GM12878 (cell line): ENCODE data around the gene LARGE1. TPM values are rescaled to one million over a fixed set of nuclear protein-coding genes. Genes with fewer than 3 reads are reported as not detected.

Experiments
- ATAC-seq: fragments of 200-7000 bp; cut with Tn5 transposase; 3 replicates; pipeline ENCODE4 v1.9.1; 2020; ENCODE audit warnings: mild to moderate bottlenecking, moderate library complexity
- BruUV-seq: library from RNA; stranded (reverse); fragments of 400-500 nt; replicated peaks from 2 replicates; lab custom pipeline; 2021; lab: Mats Ljungman, UMichigan
- CTCF ChIA-PET: fragments of 300-600 bp; sonication (Branson Sonifier 250); formaldehyde crosslinking; extraction: SDS; loops from one replicate; lab custom pipeline; 2021; ENCODE audit warnings: inconsistent platforms; lab: Yijun Ruan, JAX
- POLR2A ChIA-PET: fragments of 350-600 bp; formaldehyde crosslinking; extraction: SDS; loops from one replicate; lab custom pipeline; 2021; ENCODE audit warnings: inconsistent platforms; lab: Charles Lee
- RAD21 ChIA-PET: fragments of 300-600 bp; sonication (Branson Sonifier 250); formaldehyde crosslinking; loops from one replicate; lab custom pipeline; 2023; ENCODE audit warnings: antibody characterized with exemption; ENCODE audit not compliant: unreplicated experiment; lab: Charles Lee
- SMC1A ChIA-PET: fragments of 300-600 bp; sonication (Branson Sonifier 250); formaldehyde crosslinking; loops from one replicate; lab custom pipeline; 2023; ENCODE audit not compliant: unreplicated experiment, uncharacterized antibody; lab: Charles Lee
- DNase-seq: peaks from one replicate; pipeline ENCODE4 v3.0.0-alpha.2; 2011; ENCODE audit warnings: low read depth, low spot score
- FAIRE-seq: peaks from 3 replicates; lab custom pipeline; 2011; peaks lifted over from hg19 to GRCh38; lab: Jason Lieb, UNC
- H2AFZ ChIP-seq: 2 replicates; pipeline ENCODE4 v1.6.0; 2011; ENCODE audit warnings: low read depth, low read length, control low read depth; ENCODE audit not compliant: control insufficient read depth
- H3K27ac ChIP-seq: 2 replicates; pipeline ENCODE4 v1.5.1; 2011; ENCODE audit warnings: control low read depth; ENCODE audit not compliant: control insufficient read depth, insufficient read depth
- H3K27me3 ChIP-seq, 2 experiments: replicated peaks in 1 of 2; 2 replicates each; pipeline versions ENCODE4 v1.6.0 to v1.6.1; 2011; ENCODE audit warnings: low read length in 1 of 2; ENCODE audit not compliant: control insufficient read depth in 2 of 2, insufficient read depth in 2 of 2
- H3K36me3 ChIP-seq, 2 experiments: 2 replicates each; pipeline ENCODE4 v1.5.1; 2011; ENCODE audit warnings: low read length in 1 of 2; ENCODE audit not compliant: control insufficient read depth in 2 of 2, insufficient read depth in 2 of 2
- H3K4me1 ChIP-seq: 2 replicates; pipeline ENCODE4 v1.6.1; 2011; ENCODE audit warnings: mild to moderate bottlenecking, low read length, moderate library complexity, mixed read lengths; ENCODE audit not compliant: control insufficient read depth, insufficient read depth
- H3K4me2 ChIP-seq: 2 replicates; pipeline ENCODE4 v1.6.0; 2011; ENCODE audit warnings: control low read depth; ENCODE audit not compliant: control insufficient read depth, insufficient read depth
- H3K4me3 ChIP-seq: fragments of 200-600 bp; sonication (generic); 2 replicates; pipeline ENCODE4 v1.5.1; 2016
- H3K79me2 ChIP-seq: 2 replicates; pipeline ENCODE4 v1.6.0; 2011; ENCODE audit warnings: low read length; ENCODE audit not compliant: control insufficient read depth, insufficient read depth
- H3K9ac ChIP-seq: 2 replicates; pipeline ENCODE4 v1.8.0; 2011; ENCODE audit warnings: low read length, control low read depth, mixed read lengths; ENCODE audit not compliant: control insufficient read depth, insufficient read depth
- H3K9me3 ChIP-seq: replicated peaks from 3 replicates; pipeline ENCODE4 v1.5.1; 2011; ENCODE audit warnings: mild to moderate bottlenecking, low read length; ENCODE audit not compliant: control insufficient read depth, insufficient read depth
- H4K20me1 ChIP-seq: 2 replicates; pipeline ENCODE4 v1.6.0; 2011; ENCODE audit not compliant: control insufficient read depth, insufficient read depth
- BCL3 ChIP-seq: IDR thresholded peaks from 2 replicates; pipeline ENCODE4 v1.6.1; 2011; ENCODE audit warnings: borderline replicate concordance, low read depth, mild to moderate bottlenecking, moderate library complexity, low read length; ENCODE audit not compliant: insufficient read depth, poor library complexity, severe bottlenecking
- BHLHE40 ChIP-seq, 2 experiments: fragments of 450-650 bp in 1 of 2; IDR thresholded peaks; 2 replicates each; pipeline ENCODE4 v1.6.1; 2011 to 2017; ENCODE audit warnings: low read depth in 2 of 2, borderline replicate concordance in 1 of 2, improper control_type of control experiment in 1 of 2, low read length in 1 of 2, mild to moderate bottlenecking in 1 of 2
- FOXK2 ChIP-seq: fragments of 450-650 bp; IDR thresholded peaks from 2 replicates; pipeline ENCODE4 v1.6.1; 2017; ENCODE audit warnings: mild to moderate bottlenecking, moderate library complexity
- HDAC6 ChIP-seq: fragments of 200-600 bp; sonication (generic); IDR thresholded peaks from one replicate; pipeline ENCODE4 v1.8.0; 2017; ENCODE audit warnings: antibody characterized with exemption; ENCODE audit not compliant: unreplicated experiment
- HDGF ChIP-seq: fragments of 450-650 bp; IDR thresholded peaks from 2 replicates; pipeline ENCODE4 v1.6.1; 2016; ENCODE audit warnings: antibody characterized with exemption
- SMC3 ChIP-seq: IDR thresholded peaks from 2 replicates; pipeline ENCODE4 v1.6.1; 2011; ENCODE audit warnings: low read length, improper control_type of control experiment, borderline replicate concordance
- SRF ChIP-seq, 2 experiments: IDR thresholded peaks; 2 replicates each; pipeline ENCODE4 v1.6.1; 2011; ENCODE audit warnings: low read depth in 2 of 2, low read length in 2 of 2, mild to moderate bottlenecking in 1 of 2, moderate library complexity in 1 of 2
- TAF1 ChIP-seq: IDR thresholded peaks from 2 replicates; pipeline ENCODE4 v1.6.1; 2011; ENCODE audit warnings: mild to moderate bottlenecking, low read depth, low read length, borderline replicate concordance
- TARDBP ChIP-seq: IDR thresholded peaks from 2 replicates; pipeline ENCODE4 v1.6.1; 2016; ENCODE audit warnings: borderline replicate concordance
- ZNF207 ChIP-seq: fragments of 450-650 bp; IDR thresholded peaks from 2 replicates; pipeline ENCODE4 v1.6.1; 2014; ENCODE audit warnings: antibody characterized with exemption, mild to moderate bottlenecking, borderline replicate concordance
- WGBS: methylation state at CpG from one replicate; pipeline ENCODE4 v1.1.6; 2016; ENCODE audit warnings: low lambda C conversion rate; ENCODE audit not compliant: insufficient replicate concordance, insufficient coverage; ENCODE audit errors: missing lambda C conversion rate; 5-methylcytosine and 5-hydroxymethylcytosine counted together
- in situ Hi-C: fragments of 300-500 bp; cut with MboI; formaldehyde crosslinking; loops from 9 replicates; pipeline ENCODE4 v1.14.3; 2018; ENCODE audit warnings: mixed read lengths
- intact Hi-C: fragments of 100-400 bp; cut with micrococcal nuclease; formaldehyde crosslinking; loops from one replicate; pipeline ENCODE4 v1.14.2; 2022; ENCODE audit not compliant: unreplicated experiment
- polyA plus RNA-seq, 11 experiments: library from polyadenylated mRNA; depleted of rRNA in 4 of 11; unstranded in 6 of 11; stranded (reverse) in 5 of 11; fragments of >200 nt; fragmentation: Nextera tagmentation in 4 of 11; fragmentation: Illumina TruSeq in 1 of 11; extraction: Ambion mirVana in 4 of 11; extraction: Trizol in 1 of 11; gene quantifications; 1 replicate in 1 of 11; 2 replicates in 10 of 11; pipeline versions ENCODE4 v1.2.1 to v1.2.3, GENCODE V29; 2011 to 2016; ENCODE audit warnings: inconsistent platforms in 2 of 11, missing spikeins in 2 of 11, low read depth in 1 of 11
- total RNA-seq, 4 experiments: library from RNA; depleted of rRNA in 3 of 4; stranded (reverse); fragments of >200 nt in 3 of 4; fragmentation: Illumina TruSeq in 1 of 4; extraction: Trizol in 1 of 4; gene quantifications; 2 replicates each; pipeline versions ENCODE4 v1.2.1 to v1.2.3, GENCODE V29; 2013 to 2021

Gene LARGE1
- total and polyA plus RNA-seq, 10 of the 15 experiments (the other 5 are each of a cell fraction or from before 2014, with no cell fraction given), result 3.2 to 41.4 (median 17.3) TPM

DNA sequence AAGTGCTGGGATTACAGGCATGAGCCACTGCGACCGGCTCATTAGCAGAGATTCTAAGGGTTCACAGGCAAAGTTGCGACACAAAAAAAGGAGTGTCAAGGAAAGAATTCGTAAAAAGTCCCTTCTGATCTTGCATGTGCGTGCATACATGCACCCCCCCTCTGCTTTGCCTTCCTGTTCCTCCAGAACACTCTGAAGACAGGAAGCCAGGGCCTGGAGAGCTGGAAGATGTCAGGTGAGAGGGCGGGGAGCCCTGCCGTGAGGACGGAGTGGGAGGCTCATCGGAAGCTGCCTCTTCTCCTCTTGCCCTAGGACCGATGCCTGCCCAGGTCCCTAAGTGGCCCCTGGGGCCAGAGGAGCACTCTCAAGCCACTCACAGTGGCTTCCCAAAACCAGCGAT, 89.1 kb downstream of the LARGE1 start (continued):
- no peak for TF ChIP-seq BCL3

- TF ChIP-seq SMC3, result no peak
- TF ChIP-seq HDGF, result no peak
- TF ChIP-seq TAF1, result no peak
- no peak for TF ChIP-seq FOXK2
- TF ChIP-seq TARDBP, result no peak
- no peak for TF ChIP-seq SRF (IDR thresholded peaks at IDR 0.05; ENCODE audit: low read depth in 2 of 2, low read length in 2 of 2)
- TF ChIP-seq HDAC6, result no peak
- TF ChIP-seq ZNF207, result no peak
- no peak for TF ChIP-seq BHLHE40 (IDR thresholded peaks at IDR 0.05; ENCODE audit: borderline replicate concordance in 1 of 2, low read depth in 2 of 2, low read length in 1 of 2)
- Histone ChIP-seq H3K27ac (no peak overlapping the region), H2AFZ (no peak overlapping the region)
Observed at GRCh38 chr22:33829546-33830280, 90.6 kb downstream of the LARGE1 start.

More at GRCh38 chr22:33829546-33830280, 90.6 kb downstream of the LARGE1 start:
- ChIA-PET POLR2A (no interaction called here), SMC1A (interaction anchor here (0.9 kb wide), 1 partner anchor 11 kb away, joined by 3 read pairs; no protein-coding TSS in a partner anchor), CTCF (interaction anchor here (1.4 kb wide), 1 partner anchor 12 kb away, joined by 3 read pairs; no protein-coding TSS in a partner anchor), RAD21 (no interaction called here)
- 44% methylated on average over 4 of the region's 4 CpGs for whole genome bisulfite sequencing
- H3K79me2 ChIP-seq, result no peaks in the 10 kb centered on the region
- in situ Hi-C loops (no loop called here), intact Hi-C loops (no loop called here)
- no peaks in the 10 kb centered on the region for H3K4me1 ChIP-seq
- ATAC-seq (no peak), FAIRE-seq (no peak), DNase-seq (no peak)
- H3K4me3 ChIP-seq, result no peak overlapping the region
- no peak overlapping the region for H3K4me2 ChIP-seq
- no TSS peak for BruUV-seq
- H3K27me3 ChIP-seq, result no peaks in the 10 kb centered on the region
- H3K36me3 ChIP-seq, result no peaks in the 10 kb centered on the region
- no peaks in the 10 kb centered on the region for H4K20me1 ChIP-seq
- no peaks in the 10 kb centered on the region; the same call in 2 of the 3 replicates for H3K9me3 ChIP-seq
- H3K9ac ChIP-seq, result no peak overlapping the region
